Measurements from ENCODE around the gene RAET1G.
"Not testable (repeated sequence)": the region's sequence is repeated elsewhere in the genome, so short reads cannot be mapped to it uniquely, and the experiment has no call there.

- TF ChIP-seq CTCF, POLR2AphosphoS5 (IDR thresholded peaks at IDR 0.05): not testable (repeated sequence)
These were observed 43.4 kb upstream of the RAET1G start for GRCh38 chr6:149966319-149966718.
